ENCODE measurements around the gene CLNK. TPM values are rescaled to one million over a fixed set of nuclear protein-coding genes. Genes with fewer than 3 reads are reported as not detected.
A peak's percentile ranks its signal among the peaks of the same experiment; 100 is the strongest.

CLNK gene
- total and polyA plus RNA-seq, 2 experiments from 2014 or later: not detected

- no peaks in the 10 kb centered on the region for H3K9me2 ChIP-seq (replicated peaks; ENCODE audit: insufficient read depth)
- H4K20me1 ChIP-seq (ENCODE audit: insufficient read depth, poor library complexity, severe bottlenecking): no peaks in the 10 kb centered on the region
- no peak for TF ChIP-seq EZH2phosphoT487 (IDR thresholded peaks at IDR 0.05; ENCODE audit: low read depth, severe bottlenecking, unreplicated experiment)
- H3K27me3 ChIP-seq: no peaks in the 10 kb centered on the region
- H3K4me2 ChIP-seq: no peak overlapping the region
- H2AFZ ChIP-seq: no peak overlapping the region
- no peaks in the 10 kb centered on the region for H3K79me2 ChIP-seq
- no peak overlapping the region for H3K4me3 ChIP-seq
- H3K4me1 ChIP-seq (ENCODE audit: insufficient read depth): peaks cover 19% of the 10 kb centered on the region
- peak overlapping the region; percentile 48 for H3K27ac ChIP-seq
- H3K9me3 ChIP-seq (ENCODE audit: low read depth): no peaks in the 10 kb centered on the region
- 81% methylated on average over 7 of the region's 7 CpGs for WGBS (ENCODE audit: low lambda C conversion rate, missing lambda C conversion rate)
- H3K36me3 ChIP-seq (replicated peaks; ENCODE audit: insufficient read depth, low read depth): no peaks in the 10 kb centered on the region
- DNase-seq (ENCODE audit: low spot score): no peak
These were observed 17.3 kb upstream of the CLNK start for GRCh38 chr4:10701702-10702460.

- H3K27ac ChIP-seq: peak overlapping the region; percentile 48
- TF ChIP-seq EZH2 (IDR thresholded peaks at IDR 0.05; ENCODE audit: borderline replicate concordance) (no peak), CTCF (IDR thresholded peaks at IDR 0.05; ENCODE audit: poor library complexity) (no peak), EZH2phosphoT487 (IDR thresholded peaks at IDR 0.05; ENCODE audit: low read depth, severe bottlenecking, unreplicated experiment) (no peak)
These were observed 16.6 kb upstream of the CLNK start for GRCh38 chr4:10701161-10701560.

GRCh38 chr4:10698172-10698571 lies 13.6 kb upstream of the CLNK start:
- Histone ChIP-seq H3K27me3 (no peaks in the 10 kb centered on the region), H3K9me2 (replicated peaks; ENCODE audit: insufficient read depth) (no peaks in the 10 kb centered on the region), H3K4me3 (no peak overlapping the region), H3K79me2 (no peaks in the 10 kb centered on the region), H3K4me1 (ENCODE audit: insufficient read depth) (peaks cover 23% of the 10 kb centered on the region), H3K36me3 (replicated peaks; ENCODE audit: insufficient read depth, low read depth) (no peaks in the 10 kb centered on the region), H2AFZ (no peak overlapping the region), H3K4me2 (no peak overlapping the region), H3K9me3 (ENCODE audit: low read depth) (no peaks in the 10 kb centered on the region), H4K20me1 (ENCODE audit: insufficient read depth, poor library complexity, severe bottlenecking) (no peaks in the 10 kb centered on the region), H3K27ac (peak overlapping the region; percentile 38)
- no peak for DNase-seq (ENCODE audit: low spot score)
- WGBS (ENCODE audit: low lambda C conversion rate, missing lambda C conversion rate): 77% methylated on average over 1 of the region's 1 CpG
- TF ChIP-seq EZH2phosphoT487 (IDR thresholded peaks at IDR 0.05; ENCODE audit: low read depth, severe bottlenecking, unreplicated experiment): no peak
- no peak for TF ChIP-seq CTCF (IDR thresholded peaks at IDR 0.05; ENCODE audit: poor library complexity)
- TF ChIP-seq EZH2 (IDR thresholded peaks at IDR 0.05; ENCODE audit: borderline replicate concordance): no peak

More at GRCh38 chr4:10701161-10701560, 16.6 kb upstream of the CLNK start:
- Histone ChIP-seq H2AFZ (no peak overlapping the region), H3K79me2 (no peaks in the 10 kb centered on the region), H4K20me1 (ENCODE audit: insufficient read depth, poor library complexity, severe bottlenecking) (no peaks in the 10 kb centered on the region), H3K27me3 (no peaks in the 10 kb centered on the region), H3K4me2 (peak overlapping the region; percentile 9), H3K9me2 (replicated peaks; ENCODE audit: insufficient read depth) (no peaks in the 10 kb centered on the region), H3K9me3 (ENCODE audit: low read depth) (no peaks in the 10 kb centered on the region), H3K4me3 (no peak overlapping the region), H3K36me3 (replicated peaks; ENCODE audit: insufficient read depth, low read depth) (no peaks in the 10 kb centered on the region), H3K4me1 (ENCODE audit: insufficient read depth) (peaks cover 19% of the 10 kb centered on the region)
- no peak for DNase-seq (ENCODE audit: low spot score)
- WGBS (ENCODE audit: low lambda C conversion rate, missing lambda C conversion rate): 74% methylated on average over 3 of the region's 3 CpGs

- WGBS (ENCODE audit: low lambda C conversion rate, missing lambda C conversion rate): 87% methylated on average over 5 of the region's 5 CpGs
- H3K79me2 ChIP-seq: no peaks in the 10 kb centered on the region
- no peaks in the 10 kb centered on the region for H3K36me3 ChIP-seq (replicated peaks; ENCODE audit: insufficient read depth, low read depth)
- H3K27me3 ChIP-seq: no peaks in the 10 kb centered on the region
- TF ChIP-seq EZH2 (IDR thresholded peaks at IDR 0.05; ENCODE audit: borderline replicate concordance): no peak
- no peak for DNase-seq (ENCODE audit: low spot score)
- no peak overlapping the region for H3K27ac ChIP-seq
- no peaks in the 10 kb centered on the region for H4K20me1 ChIP-seq (ENCODE audit: insufficient read depth, poor library complexity, severe bottlenecking)
- no peak overlapping the region for H3K4me2 ChIP-seq
- no peaks in the 10 kb centered on the region for H3K9me3 ChIP-seq (ENCODE audit: low read depth)
- H3K4me1 ChIP-seq (ENCODE audit: insufficient read depth): peaks cover 25% of the 10 kb centered on the region
- H2AFZ ChIP-seq: no peak overlapping the region
- H3K4me3 ChIP-seq: no peak overlapping the region
- H3K9me2 ChIP-seq (replicated peaks; ENCODE audit: insufficient read depth): no peaks in the 10 kb centered on the region
These were observed 12.5 kb upstream of the CLNK start for GRCh38 chr4:10697086-10697485.
